SK-N-SH treated with all-trans-retinoic acid at 6 μM for 48 hours (cell line): ENCODE results near the gene PNO1.

ENCODE experiments used
- ATAC-seq: fragments of 200-7000 bp; cut with Tn5 transposase; 3 replicates; pipeline ENCODE4 v1.9.1; 2020; ENCODE audit warnings: mild to moderate bottlenecking, moderate library complexity
- ARNTL ChIP-seq: fragments of 450-650 bp; formaldehyde crosslinking; IDR thresholded peaks from 2 replicates; pipeline ENCODE4 v1.5.0; 2020; ENCODE audit warnings: low read depth, mild to moderate bottlenecking, moderate library complexity, borderline replicate concordance
- BACH2 ChIP-seq: fragments of 250-450 bp; sonication (Bioruptor Pico); IDR thresholded peaks from 2 replicates; pipeline ENCODE4 v1.9.0; 2021; ENCODE audit warnings: mild to moderate bottlenecking, borderline replicate concordance
- CSDC2 ChIP-seq: fragments of 250-450 bp; sonication (Bioruptor Pico); IDR thresholded peaks from 2 replicates; pipeline ENCODE4 v1.5.0; 2020; ENCODE audit warnings: mild to moderate bottlenecking, moderate library complexity
- CSRNP3 ChIP-seq: fragments of 250-450 bp; sonication (Bioruptor Pico); IDR thresholded peaks from 2 replicates; pipeline ENCODE4 v1.5.1; 2021; ENCODE audit warnings: mild to moderate bottlenecking, moderate library complexity
- ESRRG ChIP-seq: fragments of 250-450 bp; sonication (Bioruptor Pico); IDR thresholded peaks from 2 replicates; pipeline ENCODE4 v1.6.1; 2021; ENCODE audit warnings: mild to moderate bottlenecking
- GLIS3 ChIP-seq: fragments of 250-450 bp; sonication (Bioruptor Pico); IDR thresholded peaks from 2 replicates; pipeline ENCODE4 v1.5.0; 2020; ENCODE audit warnings: mild to moderate bottlenecking, moderate library complexity
- ISL1 ChIP-seq: fragments of 250-450 bp; sonication (Bioruptor Pico); IDR thresholded peaks from 2 replicates; pipeline ENCODE4 v2.1.2; 2022; ENCODE audit warnings: mild to moderate bottlenecking, moderate library complexity
- OSR1 ChIP-seq: fragments of 250-450 bp; sonication (Bioruptor Pico); IDR thresholded peaks from 2 replicates; pipeline ENCODE4 v1.8.0; 2022; ENCODE audit warnings: moderate library complexity, mild to moderate bottlenecking, inconsistent platforms
- POU6F1 ChIP-seq: fragments of 250-450 bp; sonication (Bioruptor Pico); IDR thresholded peaks from 2 replicates; pipeline ENCODE4 v1.8.0; 2021; ENCODE audit warnings: low read depth, mild to moderate bottlenecking, moderate library complexity, borderline replicate concordance
- PPARA ChIP-seq: fragments of 250-450 bp; sonication (Bioruptor Pico); IDR thresholded peaks from 2 replicates; pipeline ENCODE4 v1.5.0; 2020; ENCODE audit warnings: mild to moderate bottlenecking, borderline replicate concordance
- RARB ChIP-seq: fragments of 250-450 bp; sonication (Bioruptor Pico); IDR thresholded peaks from 2 replicates; pipeline ENCODE4 v1.8.0; 2021; ENCODE audit warnings: mild to moderate bottlenecking, moderate library complexity
- SNAI2 ChIP-seq: fragments of 250-450 bp; sonication (Bioruptor Pico); IDR thresholded peaks from 2 replicates; pipeline ENCODE4 v1.5.0; 2020; ENCODE audit warnings: mild to moderate bottlenecking, moderate library complexity
- TCF4 ChIP-seq: fragments of 250-450 bp; sonication (Bioruptor Pico); IDR thresholded peaks from 2 replicates; pipeline ENCODE4 v1.8.0; 2021; ENCODE audit warnings: mild to moderate bottlenecking, moderate library complexity, borderline replicate concordance
- TOX ChIP-seq: fragments of 250-450 bp; sonication (Bioruptor Pico); IDR thresholded peaks from 2 replicates; pipeline ENCODE4 v1.8.0; 2021; ENCODE audit warnings: mild to moderate bottlenecking, moderate library complexity, borderline replicate concordance
- ZC3H10 ChIP-seq: fragments of 250-450 bp; sonication (Bioruptor Pico); IDR thresholded peaks from 2 replicates; pipeline ENCODE4 v1.5.1; 2021; ENCODE audit warnings: mild to moderate bottlenecking, moderate library complexity
- ZFP3 ChIP-seq: fragments of 250-450 bp; sonication (Bioruptor Pico); IDR thresholded peaks from 2 replicates; pipeline ENCODE4 v1.5.0; 2020; ENCODE audit warnings: mild to moderate bottlenecking, moderate library complexity
- ZNF565 ChIP-seq: fragments of 450-650 bp; formaldehyde crosslinking; conservative IDR thresholded peaks from 2 replicates; pipeline ENCODE4 v1.5.0; 2020; ENCODE audit warnings: low read depth, mild to moderate bottlenecking, moderate library complexity
- ZNF70 ChIP-seq: fragments of 450-650 bp; formaldehyde crosslinking; IDR thresholded peaks from 2 replicates; pipeline ENCODE4 v1.5.0; 2020; ENCODE audit warnings: mild to moderate bottlenecking, moderate library complexity
- ZNF8 ChIP-seq: fragments of 450-650 bp; formaldehyde crosslinking; IDR thresholded peaks from 2 replicates; pipeline ENCODE4 v1.5.0; 2020; ENCODE audit warnings: mild to moderate bottlenecking, moderate library complexity
- TF ChIP-seq, protein P1 (sequence below): fragments of 250-450 bp; sonication (Bioruptor Pico); IDR thresholded peaks from 2 replicates; pipeline ENCODE4 v1.5.0; 2020; ENCODE audit warnings: mild to moderate bottlenecking, moderate library complexity
- TF ChIP-seq, protein P2 (sequence below): fragments of 250-450 bp; sonication (Bioruptor Pico); IDR thresholded peaks from 2 replicates; pipeline ENCODE4 v1.8.0; 2020; ENCODE audit warnings: mild to moderate bottlenecking, moderate library complexity, borderline replicate concordance
- TF ChIP-seq, protein P3 (sequence below): fragments of 250-450 bp; sonication (Bioruptor Pico); IDR thresholded peaks from 2 replicates; pipeline ENCODE4 v1.5.1; 2020; ENCODE audit warnings: low read depth, mild to moderate bottlenecking, moderate library complexity

PNO1 gene

GRCh38 chr2:68156419-68156818, 1.3 kb upstream of the PNO1 start:
- TF ChIP-seq TCF4 (CRISPR knock-in tag) (no peak), CSDC2 (CRISPR knock-in tag) (no peak), TOX (CRISPR knock-in tag) (no peak), ARNTL (CRISPR knock-in tag) (no peak), ZNF8 (CRISPR knock-in tag) (no peak), OSR1 (CRISPR knock-in tag) (no peak), POU6F1 (CRISPR knock-in tag) (no peak), CSRNP3 (CRISPR knock-in tag) (no peak), BACH2 (CRISPR knock-in tag) (no peak), ESRRG (no peak), ZFP3 (CRISPR knock-in tag) (no peak), GLIS3 (CRISPR knock-in tag) (no peak)
- TF ChIP-seq, protein P1, sequence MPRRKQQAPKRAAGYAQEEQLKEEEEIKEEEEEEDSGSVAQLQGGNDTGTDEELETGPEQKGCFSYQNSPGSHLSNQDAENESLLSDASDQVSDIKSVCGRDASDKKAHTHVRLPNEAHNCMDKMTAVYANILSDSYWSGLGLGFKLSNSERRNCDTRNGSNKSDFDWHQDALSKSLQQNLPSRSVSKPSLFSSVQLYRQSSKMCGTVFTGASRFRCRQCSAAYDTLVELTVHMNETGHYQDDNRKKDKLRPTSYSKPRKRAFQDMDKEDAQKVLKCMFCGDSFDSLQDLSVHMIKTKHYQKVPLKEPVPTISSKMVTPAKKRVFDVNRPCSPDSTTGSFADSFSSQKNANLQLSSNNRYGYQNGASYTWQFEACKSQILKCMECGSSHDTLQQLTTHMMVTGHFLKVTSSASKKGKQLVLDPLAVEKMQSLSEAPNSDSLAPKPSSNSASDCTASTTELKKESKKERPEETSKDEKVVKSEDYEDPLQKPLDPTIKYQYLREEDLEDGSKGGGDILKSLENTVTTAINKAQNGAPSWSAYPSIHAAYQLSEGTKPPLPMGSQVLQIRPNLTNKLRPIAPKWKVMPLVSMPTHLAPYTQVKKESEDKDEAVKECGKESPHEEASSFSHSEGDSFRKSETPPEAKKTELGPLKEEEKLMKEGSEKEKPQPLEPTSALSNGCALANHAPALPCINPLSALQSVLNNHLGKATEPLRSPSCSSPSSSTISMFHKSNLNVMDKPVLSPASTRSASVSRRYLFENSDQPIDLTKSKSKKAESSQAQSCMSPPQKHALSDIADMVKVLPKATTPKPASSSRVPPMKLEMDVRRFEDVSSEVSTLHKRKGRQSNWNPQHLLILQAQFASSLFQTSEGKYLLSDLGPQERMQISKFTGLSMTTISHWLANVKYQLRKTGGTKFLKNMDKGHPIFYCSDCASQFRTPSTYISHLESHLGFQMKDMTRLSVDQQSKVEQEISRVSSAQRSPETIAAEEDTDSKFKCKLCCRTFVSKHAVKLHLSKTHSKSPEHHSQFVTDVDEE (CRISPR knock-in tag), result no peak
- no peak for ATAC-seq

- ATAC-seq, result peak; percentile 61
- no peak for TF ChIP-seq ZNF8 (CRISPR knock-in tag)
- TF ChIP-seq PPARA, result no peak
These were observed 686 bp upstream of the PNO1 start for GRCh38 chr2:68157002-68157401.

- TF ChIP-seq, protein P2, sequence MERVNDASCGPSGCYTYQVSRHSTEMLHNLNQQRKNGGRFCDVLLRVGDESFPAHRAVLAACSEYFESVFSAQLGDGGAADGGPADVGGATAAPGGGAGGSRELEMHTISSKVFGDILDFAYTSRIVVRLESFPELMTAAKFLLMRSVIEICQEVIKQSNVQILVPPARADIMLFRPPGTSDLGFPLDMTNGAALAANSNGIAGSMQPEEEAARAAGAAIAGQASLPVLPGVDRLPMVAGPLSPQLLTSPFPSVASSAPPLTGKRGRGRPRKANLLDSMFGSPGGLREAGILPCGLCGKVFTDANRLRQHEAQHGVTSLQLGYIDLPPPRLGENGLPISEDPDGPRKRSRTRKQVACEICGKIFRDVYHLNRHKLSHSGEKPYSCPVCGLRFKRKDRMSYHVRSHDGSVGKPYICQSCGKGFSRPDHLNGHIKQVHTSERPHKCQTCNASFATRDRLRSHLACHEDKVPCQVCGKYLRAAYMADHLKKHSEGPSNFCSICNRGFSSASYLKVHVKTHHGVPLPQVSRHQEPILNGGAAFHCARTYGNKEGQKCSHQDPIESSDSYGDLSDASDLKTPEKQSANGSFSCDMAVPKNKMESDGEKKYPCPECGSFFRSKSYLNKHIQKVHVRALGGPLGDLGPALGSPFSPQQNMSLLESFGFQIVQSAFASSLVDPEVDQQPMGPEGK (CRISPR knock-in tag), result no peak
- TF ChIP-seq, protein P1 (CRISPR knock-in tag), result no peak
- TF ChIP-seq SNAI2 (CRISPR knock-in tag), result no peak
- no peak for TF ChIP-seq PPARA
- TF ChIP-seq RARB, result no peak
- no peak for TF ChIP-seq OSR1 (CRISPR knock-in tag)
- no peak for TF ChIP-seq ZC3H10 (CRISPR knock-in tag)
- TF ChIP-seq TCF4 (CRISPR knock-in tag), result no peak
- no peak for TF ChIP-seq ZNF70
- no peak for TF ChIP-seq CSDC2 (CRISPR knock-in tag)
- TF ChIP-seq, protein P3, sequence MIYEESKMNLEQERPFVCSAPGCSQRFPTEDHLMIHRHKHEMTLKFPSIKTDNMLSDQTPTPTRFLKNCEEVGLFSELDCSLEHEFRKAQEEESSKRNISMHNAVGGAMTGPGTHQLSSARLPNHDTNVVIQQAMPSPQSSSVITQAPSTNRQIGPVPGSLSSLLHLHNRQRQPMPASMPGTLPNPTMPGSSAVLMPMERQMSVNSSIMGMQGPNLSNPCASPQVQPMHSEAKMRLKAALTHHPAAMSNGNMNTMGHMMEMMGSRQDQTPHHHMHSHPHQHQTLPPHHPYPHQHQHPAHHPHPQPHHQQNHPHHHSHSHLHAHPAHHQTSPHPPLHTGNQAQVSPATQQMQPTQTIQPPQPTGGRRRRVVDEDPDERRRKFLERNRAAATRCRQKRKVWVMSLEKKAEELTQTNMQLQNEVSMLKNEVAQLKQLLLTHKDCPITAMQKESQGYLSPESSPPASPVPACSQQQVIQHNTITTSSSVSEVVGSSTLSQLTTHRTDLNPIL (CRISPR knock-in tag), result no peak
- no peak for TF ChIP-seq ISL1 (CRISPR knock-in tag)
- no peak for TF ChIP-seq POU6F1 (CRISPR knock-in tag)
- TF ChIP-seq TOX (CRISPR knock-in tag), result no peak
- no peak for TF ChIP-seq ARNTL (CRISPR knock-in tag)
- no peak for TF ChIP-seq ZFP3 (CRISPR knock-in tag)
- no peak for TF ChIP-seq ZNF8 (CRISPR knock-in tag)
- no peak for TF ChIP-seq ZNF565 (CRISPR knock-in tag)
- TF ChIP-seq CSRNP3 (CRISPR knock-in tag), result no peak
- no peak for TF ChIP-seq BACH2 (CRISPR knock-in tag)
- ATAC-seq, result no peak
These were observed 403 bp downstream of the PNO1 start for GRCh38 chr2:68158134-68158447.
